Activated T-helper 1 cell treated with anti-CD3 and anti-CD28 coated beads, Interleukin-12 subunit alpha, Interleukin-12 subunit beta, Interleukin-2, Interleukin-4 antibody, amounts not matched to agents 30 ng/mL and 10 ng/mL and 1 ng/mL, durations not matched to agents 14 hours and 24 hours and 36 hours (primary cell): Measurements from ENCODE around the gene SAMD4B. TPM values are rescaled to one million over a fixed set of nuclear protein-coding genes. Genes with fewer than 3 reads are reported as not detected.

Experiments
- DNase-seq: peaks from one replicate; pipeline ENCODE4 v3.0.0; 2021; ENCODE audit warnings: low spot score
- H3K27ac Mint-ChIP-seq: one replicate; pipeline ENCODE4 v1.8.0; 2021; ENCODE audit warnings: mild to moderate bottlenecking, mixed read lengths
- H3K27me3 Mint-ChIP-seq: one replicate; pipeline ENCODE4 v1.8.0; 2022; ENCODE audit warnings: mild to moderate bottlenecking, moderate library complexity, mixed read lengths; ENCODE audit not compliant: insufficient read depth
- H3K36me3 Mint-ChIP-seq: one replicate; pipeline ENCODE4 v1.8.0; 2021; ENCODE audit warnings: low read depth, mixed read lengths
- H3K4me1 Mint-ChIP-seq: one replicate; pipeline ENCODE4 v1.8.0; 2021; ENCODE audit warnings: low read depth, mixed read lengths
- H3K4me3 Mint-ChIP-seq: one replicate; pipeline ENCODE4 v1.8.0; 2021; ENCODE audit warnings: mild to moderate bottlenecking, moderate library complexity, mixed read lengths
- H3K9me3 Mint-ChIP-seq: one replicate; pipeline ENCODE4 v1.8.0; 2021; ENCODE audit warnings: mixed read lengths
- intact Hi-C: fragments of 100-400 bp; cut with micrococcal nuclease; formaldehyde crosslinking; loops from one replicate; pipeline ENCODE4 v1.15.1; 2024
- total RNA-seq: library from RNA; stranded (reverse); gene quantifications from 2 replicates; pipeline ENCODE4 v1.2.3, GENCODE V29; 2022

Gene SAMD4B
- total RNA-seq, 1 donor from 2014 or later, result 71.8 TPM

GRCh38 chr19:39416152-39417120 is 74.2 kb downstream of the SAMD4B start:
- intact Hi-C loops, result no loop called here
- no peak overlapping the region for H3K4me3 Mint-ChIP-seq
- H3K36me3 Mint-ChIP-seq, result peaks cover 7% of the 10 kb centered on the region
- no peak for DNase-seq
- no peak overlapping the region for H3K27ac Mint-ChIP-seq
- no peaks in the 10 kb centered on the region for H3K9me3 Mint-ChIP-seq
- no peaks in the 10 kb centered on the region for H3K27me3 Mint-ChIP-seq
- peaks cover 19% of the 10 kb centered on the region for H3K4me1 Mint-ChIP-seq

DNA sequence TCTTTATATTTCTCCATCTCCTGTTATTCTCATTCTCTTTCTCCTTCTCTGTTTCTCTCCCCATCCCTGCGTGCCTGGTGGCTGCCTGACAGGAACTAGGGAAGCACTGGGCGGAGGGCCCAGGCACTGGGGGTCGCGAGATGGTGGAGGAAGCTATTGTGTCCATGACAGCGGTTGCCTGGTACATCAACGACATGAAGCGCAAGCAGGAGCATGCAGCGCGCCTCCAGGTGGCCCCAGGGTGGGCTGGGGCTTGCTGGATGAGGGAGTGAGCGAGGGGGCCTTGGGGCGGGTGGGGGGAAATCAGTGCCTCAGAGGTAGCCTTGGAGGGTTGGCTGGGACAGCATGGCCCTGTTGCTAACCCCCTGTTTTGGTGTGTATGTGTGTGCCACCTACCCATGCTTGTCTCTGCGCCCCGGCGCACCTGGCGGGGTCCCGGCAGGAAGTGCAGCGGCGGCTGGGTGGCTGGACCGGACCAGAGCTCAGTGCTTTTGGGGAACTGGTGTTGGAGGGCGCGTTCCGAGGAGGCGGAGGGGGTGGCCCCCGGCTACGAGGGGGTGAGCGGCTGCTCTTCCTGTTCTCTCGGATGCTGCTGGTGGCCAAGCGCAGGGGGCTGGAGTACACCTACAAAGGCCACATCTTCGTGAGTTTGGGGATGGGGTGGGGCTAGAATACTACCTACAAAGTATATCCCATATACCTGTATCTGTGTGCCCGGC is 75.4 kb downstream of the SAMD4B start:
- intact Hi-C loops, result no loop called here
- no peaks in the 10 kb centered on the region for H3K27me3 Mint-ChIP-seq
- no peak overlapping the region for H3K4me3 Mint-ChIP-seq
- H3K4me1 Mint-ChIP-seq, result peaks cover 12% of the 10 kb centered on the region
- no peak for DNase-seq
- no peaks in the 10 kb centered on the region for H3K9me3 Mint-ChIP-seq
- H3K36me3 Mint-ChIP-seq, result peaks cover 7% of the 10 kb centered on the region
- no peak overlapping the region for H3K27ac Mint-ChIP-seq

- Mint-ChIP-seq H3K27ac (no peak overlapping the region), H3K27me3 (no peaks in the 10 kb centered on the region), H3K36me3 (peaks cover 13% of the 10 kb centered on the region), H3K4me1 (peaks cover 7% of the 10 kb centered on the region), H3K4me3 (peak overlapping the region; percentile 30), H3K9me3 (no peaks in the 10 kb centered on the region)
- DNase-seq, result no peak
- intact Hi-C loops, result no loop called here
Observed at GRCh38 chr19:39419003-39419402, 76.8 kb downstream of the SAMD4B start.

DNA sequence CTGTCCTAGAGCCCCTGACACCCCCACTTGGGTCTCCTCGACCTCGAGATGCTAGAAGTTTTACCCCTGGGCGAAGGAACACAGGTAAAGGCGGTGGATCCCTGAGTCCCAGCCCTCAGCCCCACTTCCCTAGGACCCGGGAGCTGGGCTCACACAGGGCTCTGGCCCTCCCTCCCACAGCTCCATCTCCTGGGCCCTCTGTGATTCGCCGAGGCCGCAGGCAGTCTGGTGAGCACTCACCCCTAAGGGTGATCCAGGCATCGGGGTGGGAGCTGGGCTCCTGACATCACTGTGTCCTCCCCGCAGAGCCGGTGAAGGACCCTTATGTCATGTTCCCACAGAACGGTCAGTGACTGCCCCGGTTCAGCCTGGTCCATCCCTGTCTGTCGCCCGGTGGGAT is 78.5 kb downstream of the SAMD4B start:
- Mint-ChIP-seq H3K4me3 (no peak overlapping the region), H3K27me3 (no peaks in the 10 kb centered on the region), H3K9me3 (no peaks in the 10 kb centered on the region), H3K36me3 (peaks cover 13% of the 10 kb centered on the region), H3K27ac (no peak overlapping the region), H3K4me1 (no peaks in the 10 kb centered on the region)
- intact Hi-C loops, result no loop called here
- no peak for DNase-seq

DNA sequence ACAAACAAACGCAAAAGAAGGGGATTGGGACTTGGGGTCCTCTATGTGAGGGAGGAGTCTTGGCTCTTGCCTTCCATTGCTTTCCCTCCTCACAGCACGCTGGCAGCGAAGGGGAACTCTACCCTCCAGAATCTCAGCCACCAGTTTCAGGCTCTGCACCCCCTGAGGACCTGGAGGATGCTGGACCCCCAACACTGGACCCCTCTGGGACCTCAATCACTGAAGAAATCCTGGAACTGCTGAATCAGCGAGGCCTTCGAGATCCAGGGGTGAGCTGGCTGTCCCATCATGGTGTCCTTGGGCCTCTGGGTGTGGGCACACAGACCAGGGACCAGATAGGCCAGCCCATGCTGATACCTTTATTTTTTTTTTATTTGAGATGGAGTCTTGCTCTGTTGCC is 79.8 kb downstream of the SAMD4B start:
- Mint-ChIP-seq H3K36me3 (peaks cover 18% of the 10 kb centered on the region), H3K27ac (no peak overlapping the region), H3K9me3 (no peaks in the 10 kb centered on the region), H3K27me3 (no peaks in the 10 kb centered on the region), H3K4me1 (no peaks in the 10 kb centered on the region), H3K4me3 (no peak overlapping the region)
- intact Hi-C loops, result no loop called here
- no peak for DNase-seq

DNA sequence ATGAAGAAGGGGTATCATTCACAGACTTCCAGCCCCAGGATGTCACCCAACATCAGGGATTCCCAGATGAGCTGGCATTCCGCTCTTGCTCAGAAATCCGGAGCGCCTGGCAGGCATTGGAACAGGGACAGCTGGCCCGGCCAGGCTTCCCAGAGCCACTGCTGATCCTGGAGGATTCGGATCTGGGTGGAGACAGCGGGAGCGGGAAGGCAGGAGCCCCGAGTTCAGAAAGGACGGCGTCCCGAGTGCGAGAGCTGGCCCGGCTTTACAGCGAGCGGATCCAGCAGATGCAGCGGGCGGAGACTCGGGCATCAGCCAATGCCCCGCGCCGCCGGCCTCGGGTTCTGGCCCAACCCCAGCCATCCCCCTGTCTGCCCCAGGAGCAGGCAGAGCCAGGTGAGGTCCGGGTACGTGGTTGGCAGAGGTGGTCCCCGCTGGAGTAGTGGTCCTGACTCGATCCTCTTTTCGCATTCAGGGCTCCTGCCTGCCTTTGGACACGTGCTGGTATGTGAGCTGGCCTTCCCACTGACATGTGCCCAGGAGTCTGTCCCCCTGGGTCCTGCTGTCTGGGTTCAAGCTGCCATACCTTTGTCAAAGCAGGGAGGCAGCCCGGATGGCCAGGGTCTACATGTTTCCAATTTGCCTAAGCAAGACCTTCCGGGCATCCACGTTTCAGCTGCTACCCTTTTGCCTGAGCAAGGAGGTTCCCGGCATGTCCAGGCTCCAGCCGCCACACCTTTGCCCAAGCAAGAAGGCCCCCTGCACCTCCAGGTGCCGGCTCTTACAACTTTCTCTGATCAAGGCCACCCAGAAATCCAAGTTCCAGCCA is 81.3 kb downstream of the SAMD4B start:
- intact Hi-C loops, result no loop called here
- H3K36me3 Mint-ChIP-seq, result peaks cover 16% of the 10 kb centered on the region
- no peak overlapping the region for H3K27ac Mint-ChIP-seq
- no peaks in the 10 kb centered on the region for H3K4me1 Mint-ChIP-seq
- no peaks in the 10 kb centered on the region for H3K27me3 Mint-ChIP-seq
- no peak for DNase-seq
- H3K4me3 Mint-ChIP-seq, result no peak overlapping the region
- H3K9me3 Mint-ChIP-seq, result no peaks in the 10 kb centered on the region

DNA sequence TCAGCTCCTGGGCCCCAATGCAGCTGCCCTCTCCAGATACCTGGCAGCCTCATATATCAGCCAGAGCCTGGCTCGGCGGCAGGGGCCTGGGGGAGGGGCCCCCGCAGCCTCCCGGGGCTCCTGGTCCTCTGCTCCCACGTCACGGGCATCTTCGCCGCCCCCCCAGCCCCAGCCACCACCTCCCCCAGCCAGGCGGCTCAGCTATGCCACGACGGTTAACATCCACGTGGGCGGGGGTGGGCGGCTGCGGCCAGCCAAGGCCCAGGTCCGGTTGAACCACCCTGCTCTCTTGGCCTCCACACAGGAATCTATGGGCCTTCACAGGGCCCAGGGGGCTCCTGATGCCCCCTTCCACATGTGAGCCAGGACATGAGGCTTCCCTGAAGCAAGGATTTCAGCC is 82.7 kb downstream of the SAMD4B start:
- no peak for DNase-seq
- H3K9me3 Mint-ChIP-seq, result no peaks in the 10 kb centered on the region
- H3K27me3 Mint-ChIP-seq, result no peaks in the 10 kb centered on the region
- no peaks in the 10 kb centered on the region for H3K4me1 Mint-ChIP-seq
- no peak overlapping the region for H3K4me3 Mint-ChIP-seq
- H3K27ac Mint-ChIP-seq, result no peak overlapping the region
- intact Hi-C loops, result no loop called here
- peaks cover 16% of the 10 kb centered on the region for H3K36me3 Mint-ChIP-seq

GRCh38 chr19:39425744-39426143 is 83.5 kb downstream of the SAMD4B start:
- intact Hi-C loops, result no loop called here
- Mint-ChIP-seq H3K9me3 (no peaks in the 10 kb centered on the region), H3K27ac (no peak overlapping the region), H3K36me3 (peaks cover 18% of the 10 kb centered on the region), H3K4me1 (peaks cover 6% of the 10 kb centered on the region), H3K27me3 (no peaks in the 10 kb centered on the region), H3K4me3 (no peak overlapping the region)
- DNase-seq, result no peak

DNA sequence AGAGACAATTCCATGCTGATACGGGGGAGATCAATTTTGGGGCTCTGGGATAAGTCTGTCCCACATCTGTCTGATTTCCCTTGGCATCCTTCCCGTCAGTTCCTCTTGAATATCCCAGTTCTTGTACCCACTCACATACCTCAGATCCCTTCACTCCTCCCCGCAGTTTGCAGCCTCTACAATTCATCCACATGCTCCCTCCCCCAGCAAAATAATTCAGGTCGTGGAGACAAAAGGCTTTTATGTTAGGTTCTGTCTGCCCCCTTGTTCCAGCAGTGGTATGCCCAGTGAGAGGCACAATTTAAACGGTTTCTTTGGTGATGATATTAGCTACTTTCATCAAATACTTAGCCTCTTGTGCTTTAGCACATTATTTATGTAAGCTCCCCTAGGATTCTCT is 83.9 kb downstream of the SAMD4B start:
- H3K9me3 Mint-ChIP-seq, result no peaks in the 10 kb centered on the region
- DNase-seq, result no peak
- no peak overlapping the region for H3K27ac Mint-ChIP-seq
- peaks cover 10% of the 10 kb centered on the region for H3K4me1 Mint-ChIP-seq
- H3K4me3 Mint-ChIP-seq, result no peak overlapping the region
- H3K27me3 Mint-ChIP-seq, result no peaks in the 10 kb centered on the region
- H3K36me3 Mint-ChIP-seq, result peaks cover 20% of the 10 kb centered on the region
- intact Hi-C loops, result no loop called here

DNA sequence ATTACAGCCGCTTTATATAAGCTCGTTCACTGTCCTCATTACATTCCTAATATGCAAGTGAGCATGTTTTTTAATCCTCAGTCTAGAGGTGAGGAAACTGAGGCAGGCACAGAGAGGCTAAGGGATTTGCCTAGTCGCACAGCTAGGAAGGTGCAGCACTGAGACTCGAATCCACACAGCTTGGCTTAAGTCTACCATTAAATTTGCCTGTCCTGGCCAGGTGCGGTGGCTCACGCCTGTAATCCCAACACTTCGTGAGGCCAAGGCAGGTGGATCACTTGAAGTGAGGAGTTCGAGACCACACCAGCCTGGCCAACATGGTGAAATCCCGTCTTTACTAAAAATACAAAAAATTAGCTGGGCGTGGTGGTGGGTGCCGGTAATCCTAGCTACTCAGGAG is 85.5 kb downstream of the SAMD4B start:
- DNase-seq, result no peak
- intact Hi-C loops, result no loop called here
- peaks cover 12% of the 10 kb centered on the region for H3K4me1 Mint-ChIP-seq
- no peaks in the 10 kb centered on the region for H3K27me3 Mint-ChIP-seq
- no peak overlapping the region for H3K27ac Mint-ChIP-seq
- no peaks in the 10 kb centered on the region for H3K9me3 Mint-ChIP-seq
- no peak overlapping the region for H3K4me3 Mint-ChIP-seq
- peaks cover 23% of the 10 kb centered on the region for H3K36me3 Mint-ChIP-seq

GRCh38 chr19:39428283-39429112 is 86.3 kb downstream of the SAMD4B start:
- intact Hi-C loops, result no loop called here
- no peak for DNase-seq
- H3K9me3 Mint-ChIP-seq, result no peaks in the 10 kb centered on the region
- H3K36me3 Mint-ChIP-seq, result peaks cover 27% of the 10 kb centered on the region
- H3K4me3 Mint-ChIP-seq, result no peak overlapping the region
- peaks cover 19% of the 10 kb centered on the region for H3K4me1 Mint-ChIP-seq
- no peaks in the 10 kb centered on the region for H3K27me3 Mint-ChIP-seq
- no peak overlapping the region for H3K27ac Mint-ChIP-seq
